IMR-90 (cell line): ENCODE data around the gene SRPRB. TPM values are rescaled to one million over a fixed set of nuclear protein-coding genes. Genes with fewer than 3 reads are reported as not detected.

Experiments
- ATAC-seq: fragments of 200-7000 bp; cut with Tn5 transposase; 2 replicates; pipeline ENCODE4 v1.9.1; 2020; ENCODE audit warnings: low read depth, mild to moderate bottlenecking, moderate library complexity
- BruUV-seq: library from RNA; stranded (reverse); fragments of 400-500 nt; replicated peaks from 2 replicates; lab custom pipeline; 2021; lab: Mats Ljungman, UMichigan
- CTCF ChIA-PET: fragments of 300-600 bp; formaldehyde crosslinking; extraction: SDS; loops from one replicate; lab custom pipeline; 2021; ENCODE audit warnings: antibody characterized with exemption; lab: Yijun Ruan, JAX
- POLR2A ChIA-PET: fragments of 300-600 bp; sonication (Branson Sonifier 250); formaldehyde crosslinking; loops from one replicate; lab custom pipeline; 2022; ENCODE audit warnings: antibody characterized with exemption; ENCODE audit not compliant: unreplicated experiment; lab: Charles Lee
- DNase-seq: peaks from one replicate; pipeline ENCODE4 v3.0.0; 2013
- H2AFZ ChIP-seq: replicated peaks from 2 replicates; pipeline ENCODE3; 2013; ENCODE audit warnings: low read length, mild to moderate bottlenecking; ENCODE audit not compliant: poor library complexity
- H2AK5ac ChIP-seq: 2 replicates; pipeline ENCODE4 v1.6.1; 2013; ENCODE audit warnings: low read depth, low read length, inconsistent platforms
- H2AK9ac ChIP-seq: replicated peaks from 2 replicates; pipeline ENCODE3; 2013; ENCODE audit warnings: mild to moderate bottlenecking, low read depth, low read length, moderate library complexity; ENCODE audit not compliant: poor library complexity
- H2BK120ac ChIP-seq: 2 replicates; pipeline ENCODE4 v1.6.1; 2013; ENCODE audit warnings: low read depth, low read length, inconsistent platforms
- H2BK15ac ChIP-seq: 3 replicates; pipeline ENCODE4 v1.6.1; 2013; ENCODE audit warnings: low read depth, low read length, inconsistent platforms
- H2BK20ac ChIP-seq: 2 replicates; pipeline ENCODE4 v1.6.1; 2013; ENCODE audit warnings: low read depth, mild to moderate bottlenecking, inconsistent platforms, low read length, moderate library complexity
- H2BK5ac ChIP-seq: 2 replicates; pipeline ENCODE4 v1.6.1; 2013; ENCODE audit warnings: mild to moderate bottlenecking, low read depth, low read length, inconsistent platforms; ENCODE audit not compliant: poor library complexity, severe bottlenecking
- H3K14ac ChIP-seq: replicated peaks from 2 replicates; pipeline ENCODE4 v1.6.1; 2013; ENCODE audit warnings: low read depth, low read length, inconsistent platforms
- H3K18ac ChIP-seq: 2 replicates; pipeline ENCODE4 v1.6.1; 2013; ENCODE audit warnings: low read depth, low read length, control low read depth
- H3K23ac ChIP-seq: 2 replicates; pipeline ENCODE4 v1.6.1; 2013; ENCODE audit warnings: low read depth, low read length, inconsistent platforms
- H3K27ac ChIP-seq: 2 replicates; pipeline ENCODE4 v1.5.1; 2013; ENCODE audit warnings: mild to moderate bottlenecking, control low read depth, low read length; ENCODE audit not compliant: insufficient read depth
- H3K27me3 ChIP-seq: 2 replicates; pipeline ENCODE4 v1.6.1; 2013; ENCODE audit warnings: low read length; ENCODE audit not compliant: control insufficient read depth, insufficient read depth
- H3K36me3 ChIP-seq: 2 replicates; pipeline ENCODE4 v1.6.1; 2013; ENCODE audit warnings: low read length, mixed read lengths; ENCODE audit not compliant: control insufficient read depth, insufficient read depth
- H3K4ac ChIP-seq: 2 replicates; pipeline ENCODE4 v1.6.1; 2013; ENCODE audit warnings: low read depth, low read length, inconsistent platforms
- H3K4me1 ChIP-seq: 2 replicates; pipeline ENCODE4 v1.6.1; 2013; ENCODE audit warnings: low read length, mixed read lengths; ENCODE audit not compliant: control insufficient read depth, insufficient read depth
- H3K4me2 ChIP-seq: 2 replicates; pipeline ENCODE4 v1.6.1; 2013; ENCODE audit warnings: low read depth, mild to moderate bottlenecking, control low read depth, low read length, moderate library complexity
- H3K4me3 ChIP-seq: 2 replicates; pipeline ENCODE4 v1.5.1; 2013; ENCODE audit warnings: low read depth, mild to moderate bottlenecking, control low read depth, low read length, moderate library complexity; ENCODE audit not compliant: insufficient read depth
- H3K56ac ChIP-seq: 2 replicates; pipeline ENCODE4 v1.6.1; 2013; ENCODE audit warnings: low read length, inconsistent platforms; ENCODE audit not compliant: insufficient read depth; ENCODE audit errors: extremely low read depth
- H3K79me1 ChIP-seq, 2 experiments: 2 replicates each; pipeline ENCODE4 v1.6.1; 2013; ENCODE audit warnings: low read length in 2 of 2, inconsistent platforms in 1 of 2, low read depth in 1 of 2
- H3K9ac ChIP-seq: 2 replicates; pipeline ENCODE4 v1.6.1; 2013; ENCODE audit warnings: low read depth, low read length, control low read depth
- H3K9me1 ChIP-seq: 2 replicates; pipeline ENCODE4 v1.6.1; 2013; ENCODE audit warnings: low read length, inconsistent platforms; ENCODE audit not compliant: insufficient read depth
- H3K9me3 ChIP-seq: 2 replicates; pipeline ENCODE4 v1.6.1; 2013; ENCODE audit warnings: low read length; ENCODE audit not compliant: control insufficient read depth, insufficient read depth
- H4K20me1 ChIP-seq: 2 replicates; pipeline ENCODE4 v1.6.1; 2013; ENCODE audit warnings: low read length, inconsistent platforms; ENCODE audit not compliant: insufficient read depth
- H4K5ac ChIP-seq: 2 replicates; pipeline ENCODE4 v1.6.1; 2013; ENCODE audit warnings: mild to moderate bottlenecking, low read depth, low read length, control low read depth
- H4K8ac ChIP-seq, 2 experiments: 2 replicates each; pipeline ENCODE4 v1.6.1; 2013; ENCODE audit warnings: low read depth in 2 of 2, low read length in 2 of 2, control low read depth in 1 of 2, inconsistent platforms in 1 of 2
- H4K91ac ChIP-seq: 2 replicates; pipeline ENCODE4 v1.6.1; 2013; ENCODE audit warnings: low read depth, low read length, inconsistent platforms; ENCODE audit not compliant: insufficient read depth
- RCOR1 ChIP-seq: IDR thresholded peaks from 2 replicates; pipeline ENCODE4 v1.6.1; 2012; ENCODE audit warnings: mild to moderate bottlenecking, low read length, improper control_type of control experiment; ENCODE audit not compliant: insufficient replicate concordance
- WGBS, 2 experiments: methylation state at CpG; one replicate each; pipeline versions ENCODE4 v1.1.5 to v1.1.7; 2013; ENCODE audit warnings: missing lambda C conversion rate in 2 of 2; ENCODE audit not compliant: insufficient read length in 1 of 2; ENCODE audit errors: extremely low coverage in 2 of 2; 5-methylcytosine and 5-hydroxymethylcytosine counted together
- dilution Hi-C: fragments of 300-500 bp; cut with HindIII; formaldehyde crosslinking; loops from one replicate; pipeline ENCODE4 v1.14.3; 2018; ENCODE audit warnings: low sequenced_read_pairs; ENCODE audit not compliant: unreplicated experiment
- in situ Hi-C: fragments of 300-500 bp; cut with MboI; formaldehyde crosslinking; loops from 3 replicates; pipeline ENCODE4 v1.14.3; 2019; ENCODE audit warnings: low sequenced_read_pairs, inconsistent platforms, mixed read lengths
- intact Hi-C: fragments of 100-400 bp; cut with micrococcal nuclease; formaldehyde crosslinking; loops from 2 replicates; pipeline ENCODE4 v1.10.0; 2022
- polyA plus RNA-seq, 3 experiments: library from polyadenylated mRNA; depleted of rRNA; stranded (reverse); fragments of >200 nt; gene quantifications; 2 replicates each; pipeline ENCODE4 v1.2.3, GENCODE V29; 2012; ENCODE audit warnings: low replicate concordance in 1 of 3
- total RNA-seq: library from RNA; depleted of rRNA; stranded (reverse); fragments of >200 nt; gene quantifications from 2 replicates; pipeline ENCODE4 v1.2.3, GENCODE V29; 2012

SRPRB gene
- total and polyA plus RNA-seq, 2 of the 4 experiments (the other 2 are of a cell fraction): 28.8 to 131 TPM

DNA sequence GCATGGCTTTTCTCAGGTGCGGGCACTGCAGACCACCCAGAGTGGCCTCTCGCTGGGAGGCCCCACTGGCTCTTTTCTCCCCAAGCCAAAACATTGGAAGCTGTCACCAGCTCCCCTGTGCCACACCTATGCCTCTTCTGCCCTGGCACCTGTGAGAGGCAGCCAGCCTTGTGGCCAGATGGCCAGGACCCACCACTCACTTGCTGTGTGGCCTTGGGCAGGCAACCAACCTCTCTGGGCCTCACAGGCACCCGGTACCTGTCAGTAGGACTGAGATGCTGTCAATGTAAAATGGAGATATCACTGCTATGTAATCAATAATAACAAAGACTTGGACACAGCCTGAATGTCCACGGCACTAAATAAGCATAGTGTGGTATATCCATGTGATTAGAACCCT lies 36.5 kb downstream of the SRPRB start:
- Histone ChIP-seq H4K20me1 (no peaks in the 10 kb centered on the region; the same call in 1 of the 2 replicates), H3K9ac (no peak overlapping the region), H2BK5ac (no peak overlapping the region), H3K56ac (no peak overlapping the region), H2AK5ac (no peak overlapping the region), H3K36me3 (no peaks in the 10 kb centered on the region), H2AFZ (no peak overlapping the region), H3K4me3 (no peak overlapping the region), H3K9me3 (no peaks in the 10 kb centered on the region), H4K91ac (no peak overlapping the region), H3K79me1 (no peaks in the 10 kb centered on the region), H2BK15ac (no peak overlapping the region), H3K4me1 (no peaks in the 10 kb centered on the region; the same call in 1 of the 2 replicates), H4K8ac (no peak overlapping the region), H4K5ac (no peak overlapping the region), H3K9me1 (no peaks in the 10 kb centered on the region), H3K27me3 (peaks cover 6% of the 10 kb centered on the region), H3K4ac (no peak overlapping the region), H3K27ac (no peak overlapping the region), H2BK120ac (no peak overlapping the region), H2AK9ac (no peak overlapping the region), H2BK20ac (no peak overlapping the region), H3K23ac (no peak overlapping the region), H3K18ac (no peak overlapping the region), H3K14ac (no peak overlapping the region), H3K4me2 (no peak overlapping the region)
- TF ChIP-seq RCOR1: no peak
- POLR2A ChIA-PET: no interaction called here
- ATAC-seq (no peak), DNase-seq (no peak)
- WGBS, 2 experiments: no CpG with 5 or more reads among the region's 4 CpGs
- CTCF ChIA-PET: no interaction called here
- BruUV-seq: no TSS peak
- in situ Hi-C loops (no loop called here), dilution Hi-C loops (no loop called here), intact Hi-C loops (no loop called here)
